ENCODE measurements around the gene ASCC1.

DNA sequence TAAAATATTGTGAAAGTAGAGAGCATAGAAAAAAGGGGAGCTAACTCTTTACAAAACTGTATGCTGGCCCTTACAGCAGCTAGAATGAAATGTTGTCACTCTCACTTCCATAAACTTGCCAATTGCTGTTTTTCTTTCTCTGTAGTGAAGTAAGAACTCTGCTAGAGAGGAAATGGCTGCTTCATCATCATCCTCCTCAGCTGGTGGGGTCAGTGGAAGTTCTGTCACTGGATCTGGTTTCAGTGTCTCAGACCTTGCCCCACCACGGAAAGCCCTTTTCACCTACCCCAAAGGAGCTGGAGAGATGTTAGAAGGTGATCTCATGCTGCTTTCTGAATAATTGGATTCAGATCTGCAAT lies 7.6 kb upstream of the ASCC1 start:
- TF ChIP-seq POLR2A (IDR thresholded peaks at IDR 0.05): no peak
- TF ChIP-seq CTCF (IDR thresholded peaks at IDR 0.05): no peak
